HFFc6 (cell line): ENCODE data around the gene MYL12B. TPM values are rescaled to one million over a fixed set of nuclear protein-coding genes. Genes with fewer than 3 reads are reported as not detected.
"Not testable (repeated sequence)": the region's sequence is repeated elsewhere in the genome, so short reads cannot be mapped to it uniquely, and the experiment has no call there.

Experiments
- DNase-seq: peaks from one replicate; pipeline ENCODE4 v3.0.0-alpha.2; 2018
- H3K27ac Mint-ChIP-seq: 2 replicates; pipeline ENCODE4 v1.8.0; 2020; ENCODE audit warnings: mild to moderate bottlenecking, mixed read lengths
- H3K27me3 Mint-ChIP-seq: 2 replicates; pipeline ENCODE4 v1.8.0; 2021; ENCODE audit warnings: mild to moderate bottlenecking, moderate library complexity, mixed read lengths; ENCODE audit not compliant: insufficient read depth
- H3K36me3 Mint-ChIP-seq: 2 replicates; pipeline ENCODE4 v1.8.0; 2021; ENCODE audit warnings: low read depth, mixed read lengths
- H3K4me1 Mint-ChIP-seq: 2 replicates; pipeline ENCODE4 v1.8.0; 2020; ENCODE audit warnings: low read depth, mixed read lengths
- H3K4me3 Mint-ChIP-seq: 2 replicates; pipeline ENCODE4 v1.8.0; 2020; ENCODE audit warnings: mild to moderate bottlenecking, moderate library complexity, mixed read lengths
- H3K9me3 Mint-ChIP-seq: 2 replicates; pipeline ENCODE4 v1.8.0; 2020; ENCODE audit warnings: mild to moderate bottlenecking, mixed read lengths
- total RNA-seq, 6 experiments: library from RNA; stranded (reverse); fragmentation: NEBNext Ultra II Directional; extraction: Animal tissue kit (Norgen Biotek cat#: 25700); gene quantifications; 2 replicates in 1 of 6; 3 replicates in 5 of 6; pipeline ENCODE4 v1.2.3, GENCODE V29; 2021
- TF ChIP-seq, protein P1 (sequence below): fragments of 200-600 bp; sonication (generic); IDR thresholded peaks from 2 replicates; pipeline ENCODE4 v1.5.0; 2021; ENCODE audit warnings: antibody characterized with exemption, mild to moderate bottlenecking

The MYL12B gene
- total RNA-seq, 6 experiments from 2014 or later, result 590 to 686 (median 637) TPM

DNA sequence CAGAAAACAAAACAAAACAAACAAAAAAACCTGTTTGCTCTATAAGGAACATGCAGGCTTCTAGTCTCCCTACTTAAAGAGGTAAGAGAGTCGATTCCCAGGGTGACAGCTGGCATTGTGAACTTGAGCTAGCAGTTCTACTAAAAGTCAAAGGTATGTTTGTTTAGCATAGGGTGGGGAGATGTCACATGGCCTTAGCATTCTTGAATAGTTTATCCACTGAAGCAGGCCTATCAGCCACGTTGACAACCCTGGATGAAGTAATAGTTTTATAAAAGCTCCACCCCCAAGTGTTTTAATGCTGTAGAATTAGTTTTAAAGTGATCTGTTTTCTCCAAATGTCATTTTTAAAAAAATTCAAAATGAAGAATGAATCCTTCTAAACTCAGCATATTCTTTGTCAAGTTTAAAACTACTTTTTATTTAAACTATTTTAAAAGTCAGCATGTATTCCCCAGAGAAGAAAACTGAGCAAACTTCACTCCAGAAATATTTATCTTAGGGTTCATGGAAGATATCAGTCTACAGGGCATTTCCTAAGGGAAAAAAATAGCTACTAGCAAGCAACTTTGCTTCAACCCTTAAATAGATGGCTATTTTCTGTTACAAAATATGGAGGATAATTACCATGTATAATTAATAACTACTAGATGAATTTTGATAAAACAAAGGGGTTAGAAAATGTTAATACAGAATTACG lies 43.8 kb upstream of the MYL12B start:
- H3K4me3 Mint-ChIP-seq, result no peak overlapping the region
- H3K4me1 Mint-ChIP-seq, result no peaks in the 10 kb centered on the region; the same call in 1 of the 2 replicates
- no peak overlapping the region for H3K27ac Mint-ChIP-seq

DNA sequence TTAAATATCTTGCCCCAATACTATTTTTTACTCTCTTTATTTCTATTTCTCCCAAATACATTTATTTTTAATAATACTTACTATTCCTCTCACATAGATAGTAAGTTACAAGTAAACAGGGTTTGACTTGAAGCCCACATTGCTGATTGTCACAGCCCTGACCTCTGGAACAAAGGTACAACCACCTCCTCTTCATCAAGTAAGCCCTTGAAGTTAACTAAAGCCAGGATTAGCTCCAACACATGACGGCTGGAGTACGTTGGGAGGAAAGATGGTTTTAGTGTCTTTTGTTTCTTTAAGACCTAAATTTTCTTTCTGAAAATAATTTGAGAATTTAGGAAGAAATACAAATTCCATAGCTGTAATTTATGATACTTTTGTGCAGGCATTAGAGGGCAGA lies 43.1 kb upstream of the MYL12B start:
- no peaks in the 10 kb centered on the region for H3K36me3 Mint-ChIP-seq
- TF ChIP-seq, protein P1, sequence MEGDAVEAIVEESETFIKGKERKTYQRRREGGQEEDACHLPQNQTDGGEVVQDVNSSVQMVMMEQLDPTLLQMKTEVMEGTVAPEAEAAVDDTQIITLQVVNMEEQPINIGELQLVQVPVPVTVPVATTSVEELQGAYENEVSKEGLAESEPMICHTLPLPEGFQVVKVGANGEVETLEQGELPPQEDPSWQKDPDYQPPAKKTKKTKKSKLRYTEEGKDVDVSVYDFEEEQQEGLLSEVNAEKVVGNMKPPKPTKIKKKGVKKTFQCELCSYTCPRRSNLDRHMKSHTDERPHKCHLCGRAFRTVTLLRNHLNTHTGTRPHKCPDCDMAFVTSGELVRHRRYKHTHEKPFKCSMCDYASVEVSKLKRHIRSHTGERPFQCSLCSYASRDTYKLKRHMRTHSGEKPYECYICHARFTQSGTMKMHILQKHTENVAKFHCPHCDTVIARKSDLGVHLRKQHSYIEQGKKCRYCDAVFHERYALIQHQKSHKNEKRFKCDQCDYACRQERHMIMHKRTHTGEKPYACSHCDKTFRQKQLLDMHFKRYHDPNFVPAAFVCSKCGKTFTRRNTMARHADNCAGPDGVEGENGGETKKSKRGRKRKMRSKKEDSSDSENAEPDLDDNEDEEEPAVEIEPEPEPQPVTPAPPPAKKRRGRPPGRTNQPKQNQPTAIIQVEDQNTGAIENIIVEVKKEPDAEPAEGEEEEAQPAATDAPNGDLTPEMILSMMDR, result no peak
- H3K9me3 Mint-ChIP-seq, result no peaks in the 10 kb centered on the region
- H3K4me1 Mint-ChIP-seq, result no peaks in the 10 kb centered on the region; the same call in 1 of the 2 replicates
- H3K27ac Mint-ChIP-seq, result no peak overlapping the region
- peaks cover 12% of the 10 kb centered on the region for H3K27me3 Mint-ChIP-seq
- no peak for DNase-seq
- no peak overlapping the region for H3K4me3 Mint-ChIP-seq

More for the DNA sequence above, 43.8 kb upstream of the MYL12B start:
- Mint-ChIP-seq H3K9me3 (no peaks in the 10 kb centered on the region), H3K27me3 (peaks cover 15% of the 10 kb centered on the region), H3K36me3 (no peaks in the 10 kb centered on the region)
- no peak for DNase-seq
- TF ChIP-seq, protein P1, result no peak

DNA sequence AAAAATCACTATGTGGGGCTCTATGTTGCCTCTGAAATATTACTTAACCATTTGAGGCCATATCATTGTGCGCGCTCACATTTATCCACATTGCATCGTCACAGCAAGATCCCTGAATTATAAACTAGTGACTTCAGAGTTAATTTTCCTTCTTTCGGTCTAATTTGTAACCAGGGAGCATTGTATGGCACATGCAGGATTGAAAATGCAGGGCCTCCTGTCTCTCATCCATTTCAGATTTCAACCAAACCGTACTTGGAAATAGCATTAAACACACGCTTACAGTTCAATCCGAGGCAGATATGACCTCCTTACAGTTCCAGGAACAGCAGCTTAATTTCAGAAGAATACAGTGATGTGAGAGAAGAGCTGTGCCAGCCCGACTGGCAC lies 42.7 kb upstream of the MYL12B start:
- Mint-ChIP-seq H3K4me1 (no peaks in the 10 kb centered on the region; the same call in 1 of the 2 replicates), H3K9me3 (no peaks in the 10 kb centered on the region), H3K27me3 (peaks cover 12% of the 10 kb centered on the region), H3K27ac (no peak overlapping the region), H3K36me3 (no peaks in the 10 kb centered on the region), H3K4me3 (no peak overlapping the region)
- TF ChIP-seq, protein P1, result no peak
- no peak for DNase-seq

DNA sequence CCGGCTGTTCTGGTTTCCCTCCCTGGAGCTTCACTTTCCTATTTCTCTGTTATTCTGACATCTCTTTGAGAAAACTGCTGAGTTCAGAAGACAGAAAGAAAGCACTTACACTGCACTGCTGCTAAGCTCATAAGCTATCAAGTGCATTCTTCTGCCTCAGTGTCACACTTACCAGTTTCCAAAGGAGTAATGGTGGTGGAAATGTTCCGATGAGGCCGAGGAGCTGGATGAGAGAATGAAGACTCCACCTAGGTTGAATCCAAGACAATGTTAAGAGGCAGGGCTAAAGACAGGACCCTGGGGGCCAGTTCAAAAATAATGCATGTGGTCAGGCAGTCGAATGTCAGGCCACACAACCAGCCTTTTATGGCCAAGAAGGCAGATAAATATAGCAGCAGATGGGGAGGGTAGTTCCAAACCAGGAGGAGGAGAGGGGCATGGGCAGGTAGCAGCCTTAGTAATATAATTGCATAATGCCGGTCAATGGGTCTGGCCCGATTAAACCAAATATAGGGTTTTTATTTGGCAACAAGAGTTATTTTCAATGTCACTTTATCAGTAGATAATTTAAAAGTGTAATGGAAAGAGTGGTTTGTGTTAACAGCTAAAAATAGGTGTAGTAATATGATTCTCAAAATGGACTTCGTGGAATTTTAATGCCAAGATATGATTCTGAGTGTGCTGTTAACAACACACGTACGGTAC lies 42.1 kb upstream of the MYL12B start, which contains the start of gene MYOM1:
TSS of gene MYOM1 (minus strand) at position 338 of the 705 bp plus-strand sequence. CDS start 4,745 bp downstream, outside the sequence.
- H3K4me1 Mint-ChIP-seq, result no peaks in the 10 kb centered on the region; the same call in 1 of the 2 replicates
- H3K4me3 Mint-ChIP-seq, result no peak within 1 kb of the TSS
- no peak for DNase-seq
- TF ChIP-seq, protein P1, result no peak
- H3K27ac Mint-ChIP-seq, result no peak within 1 kb of the TSS
- H3K9me3 Mint-ChIP-seq, result no peaks in the 10 kb centered on the region
- H3K27me3 Mint-ChIP-seq, result peaks cover 12% of the 10 kb centered on the region
- H3K36me3 Mint-ChIP-seq, result no peaks in the 10 kb centered on the region

DNA sequence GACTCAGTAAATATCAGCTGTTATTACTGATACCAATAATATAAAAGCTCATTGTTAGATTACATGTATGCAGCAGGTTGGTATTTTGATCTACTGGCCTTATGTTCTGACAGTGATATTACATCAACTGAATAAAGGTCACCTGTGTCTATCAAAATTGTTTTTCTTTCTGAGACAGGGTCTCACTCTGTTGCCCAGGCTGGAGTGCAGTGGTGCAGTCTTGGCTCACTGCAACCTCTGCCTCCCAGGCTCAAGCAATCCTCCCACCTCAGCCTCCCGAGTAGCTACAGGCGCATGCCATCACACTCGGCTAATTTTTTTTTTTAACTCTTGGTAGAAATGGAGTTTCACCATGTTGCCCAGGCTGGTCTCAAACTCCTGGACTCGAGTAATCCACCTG lies 41.1 kb upstream of the MYL12B start:
- H3K4me3 Mint-ChIP-seq, H3K27ac Mint-ChIP-seq, H3K9me3 Mint-ChIP-seq, DNase-seq, H3K36me3 Mint-ChIP-seq, H3K4me1 Mint-ChIP-seq: not testable (repeated sequence)
- peaks cover 16% of the 10 kb centered on the region for H3K27me3 Mint-ChIP-seq

DNA sequence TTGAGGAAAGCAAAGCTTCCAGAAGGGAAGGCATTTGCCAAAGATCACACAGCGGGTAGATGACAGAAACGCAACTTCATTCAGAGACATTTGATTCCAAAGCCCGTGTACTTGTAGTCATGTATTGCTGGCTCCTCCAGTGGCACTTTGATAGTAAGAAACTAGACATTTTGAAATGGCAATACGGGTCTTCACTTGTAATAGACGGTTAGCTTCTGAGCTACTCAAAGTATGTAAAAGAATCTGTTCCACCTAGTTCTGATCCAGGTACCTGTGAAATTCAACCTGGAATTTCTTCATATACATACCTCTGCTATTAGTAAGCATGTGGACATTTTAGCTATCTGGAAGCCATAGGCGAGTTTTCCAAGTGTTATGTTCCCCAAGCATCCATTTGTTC lies 40.4 kb upstream of the MYL12B start:
- Mint-ChIP-seq H3K36me3 (no peaks in the 10 kb centered on the region), H3K27ac (no peak overlapping the region), H3K27me3 (peaks cover 20% of the 10 kb centered on the region), H3K4me1 (no peaks in the 10 kb centered on the region; the same call in 1 of the 2 replicates), H3K4me3 (no peak overlapping the region), H3K9me3 (no peaks in the 10 kb centered on the region)
- DNase-seq, result no peak
- TF ChIP-seq, protein P1, result no peak
